ENCODE results near the gene AKAP8L. TPM values are rescaled to one million over a fixed set of nuclear protein-coding genes. Genes with fewer than 3 reads are reported as not detected.
A peak's percentile ranks its signal among the peaks of the same experiment; 100 is the strongest.

AKAP8L gene
- total and polyA plus RNA-seq, 4 donors, result 16.4 to 67.1 (median 42.9) TPM

DNA sequence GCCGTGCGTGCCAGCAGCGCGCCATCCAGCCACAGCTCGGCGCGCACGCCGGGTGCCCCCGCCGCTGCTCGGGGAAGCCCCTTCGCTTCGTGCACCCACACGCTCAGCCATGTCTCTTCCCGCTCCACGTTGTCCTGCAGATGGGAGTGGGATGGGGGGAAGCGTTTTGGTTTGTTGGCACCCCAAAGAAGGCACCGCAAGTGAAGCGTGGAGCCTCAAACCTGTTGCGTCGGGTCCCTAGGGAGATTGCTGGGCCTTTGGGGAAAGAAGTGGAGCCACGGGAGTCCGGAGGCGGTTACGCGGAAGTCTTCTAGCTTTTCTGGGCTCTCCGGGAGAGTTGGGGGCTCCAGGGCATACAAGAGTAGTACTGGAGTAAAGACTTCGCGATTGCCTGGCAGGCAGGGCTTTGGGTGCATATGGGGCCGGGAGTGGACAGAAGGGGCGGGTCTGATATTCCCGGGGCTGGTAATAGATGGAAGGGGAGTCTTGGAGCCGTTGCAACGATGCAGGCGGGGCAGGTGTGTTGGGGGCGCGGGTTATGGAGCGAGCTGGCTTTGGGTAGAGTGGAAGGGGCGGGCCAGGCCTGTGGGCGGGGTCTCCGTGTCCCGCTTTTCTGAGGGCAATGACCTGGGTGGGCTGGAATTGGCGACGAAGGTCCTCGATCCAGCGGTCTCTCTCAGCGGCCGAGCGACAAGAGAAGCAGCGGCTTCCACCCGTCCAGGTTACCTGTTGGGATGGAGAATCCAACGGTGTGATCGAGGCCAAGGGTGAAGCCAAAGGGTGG lies 39.1 kb upstream of the AKAP8L start:
- WGBS, result 28% methylated on average over 54 of the region's 54 CpGs
- H3K27ac ChIP-seq (ENCODE audit: low read depth in 1 of 2, low read length in 2 of 2), result no peak overlapping the region
- H3K36me3 ChIP-seq (ENCODE audit: control insufficient read depth in 4 of 4, insufficient read depth in 3 of 4, low read depth in 1 of 4, low read length in 3 of 4), result no peaks in the 10 kb centered on the region
- H3K9me3 ChIP-seq (ENCODE audit: control insufficient read depth in 4 of 4, low read length in 3 of 4), result no peaks in the 10 kb centered on the region
- peak overlapping the region in 1 of 3 donors; percentile 31 for H3K4me3 ChIP-seq (ENCODE audit: low read depth in 1 of 3, low read length in 3 of 3)
- DNase-seq (ENCODE audit: low spot score), result no peak
- H3K9ac ChIP-seq (ENCODE audit: low read depth in 1 of 2, low read length in 2 of 2), result no peak overlapping the region
- TF ChIP-seq, protein P1, sequence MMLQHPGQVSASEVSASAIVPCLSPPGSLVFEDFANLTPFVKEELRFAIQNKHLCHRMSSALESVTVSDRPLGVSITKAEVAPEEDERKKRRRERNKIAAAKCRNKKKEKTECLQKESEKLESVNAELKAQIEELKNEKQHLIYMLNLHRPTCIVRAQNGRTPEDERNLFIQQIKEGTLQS (IDR thresholded peaks at IDR 0.05), result no peak
- TF ChIP-seq, protein P2, sequence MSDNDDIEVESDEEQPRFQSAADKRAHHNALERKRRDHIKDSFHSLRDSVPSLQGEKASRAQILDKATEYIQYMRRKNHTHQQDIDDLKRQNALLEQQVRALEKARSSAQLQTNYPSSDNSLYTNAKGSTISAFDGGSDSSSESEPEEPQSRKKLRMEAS (IDR thresholded peaks at IDR 0.05), result no peak
- TF ChIP-seq GABPA (IDR thresholded peaks at IDR 0.05 in 1 of 2, conservative IDR thresholded peaks at IDR 0.05 in 1 of 2), result no peak
- TF ChIP-seq, protein P3, sequence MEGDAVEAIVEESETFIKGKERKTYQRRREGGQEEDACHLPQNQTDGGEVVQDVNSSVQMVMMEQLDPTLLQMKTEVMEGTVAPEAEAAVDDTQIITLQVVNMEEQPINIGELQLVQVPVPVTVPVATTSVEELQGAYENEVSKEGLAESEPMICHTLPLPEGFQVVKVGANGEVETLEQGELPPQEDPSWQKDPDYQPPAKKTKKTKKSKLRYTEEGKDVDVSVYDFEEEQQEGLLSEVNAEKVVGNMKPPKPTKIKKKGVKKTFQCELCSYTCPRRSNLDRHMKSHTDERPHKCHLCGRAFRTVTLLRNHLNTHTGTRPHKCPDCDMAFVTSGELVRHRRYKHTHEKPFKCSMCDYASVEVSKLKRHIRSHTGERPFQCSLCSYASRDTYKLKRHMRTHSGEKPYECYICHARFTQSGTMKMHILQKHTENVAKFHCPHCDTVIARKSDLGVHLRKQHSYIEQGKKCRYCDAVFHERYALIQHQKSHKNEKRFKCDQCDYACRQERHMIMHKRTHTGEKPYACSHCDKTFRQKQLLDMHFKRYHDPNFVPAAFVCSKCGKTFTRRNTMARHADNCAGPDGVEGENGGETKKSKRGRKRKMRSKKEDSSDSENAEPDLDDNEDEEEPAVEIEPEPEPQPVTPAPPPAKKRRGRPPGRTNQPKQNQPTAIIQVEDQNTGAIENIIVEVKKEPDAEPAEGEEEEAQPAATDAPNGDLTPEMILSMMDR (IDR thresholded peaks at IDR 0.05; ENCODE audit: low read depth, low read length, missing input control), result no peak
- no peak for TF ChIP-seq RXRA (IDR thresholded peaks at IDR 0.05)
- TF ChIP-seq, protein P4, sequence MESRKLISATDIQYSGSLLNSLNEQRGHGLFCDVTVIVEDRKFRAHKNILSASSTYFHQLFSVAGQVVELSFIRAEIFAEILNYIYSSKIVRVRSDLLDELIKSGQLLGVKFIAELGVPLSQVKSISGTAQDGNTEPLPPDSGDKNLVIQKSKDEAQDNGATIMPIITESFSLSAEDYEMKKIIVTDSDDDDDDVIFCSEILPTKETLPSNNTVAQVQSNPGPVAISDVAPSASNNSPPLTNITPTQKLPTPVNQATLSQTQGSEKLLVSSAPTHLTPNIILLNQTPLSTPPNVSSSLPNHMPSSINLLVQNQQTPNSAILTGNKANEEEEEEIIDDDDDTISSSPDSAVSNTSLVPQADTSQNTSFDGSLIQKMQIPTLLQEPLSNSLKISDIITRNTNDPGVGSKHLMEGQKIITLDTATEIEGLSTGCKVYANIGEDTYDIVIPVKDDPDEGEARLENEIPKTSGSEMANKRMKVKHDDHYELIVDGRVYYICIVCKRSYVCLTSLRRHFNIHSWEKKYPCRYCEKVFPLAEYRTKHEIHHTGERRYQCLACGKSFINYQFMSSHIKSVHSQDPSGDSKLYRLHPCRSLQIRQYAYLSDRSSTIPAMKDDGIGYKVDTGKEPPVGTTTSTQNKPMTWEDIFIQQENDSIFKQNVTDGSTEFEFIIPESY (IDR thresholded peaks at IDR 0.05), result no peak
- TF ChIP-seq, protein P5, sequence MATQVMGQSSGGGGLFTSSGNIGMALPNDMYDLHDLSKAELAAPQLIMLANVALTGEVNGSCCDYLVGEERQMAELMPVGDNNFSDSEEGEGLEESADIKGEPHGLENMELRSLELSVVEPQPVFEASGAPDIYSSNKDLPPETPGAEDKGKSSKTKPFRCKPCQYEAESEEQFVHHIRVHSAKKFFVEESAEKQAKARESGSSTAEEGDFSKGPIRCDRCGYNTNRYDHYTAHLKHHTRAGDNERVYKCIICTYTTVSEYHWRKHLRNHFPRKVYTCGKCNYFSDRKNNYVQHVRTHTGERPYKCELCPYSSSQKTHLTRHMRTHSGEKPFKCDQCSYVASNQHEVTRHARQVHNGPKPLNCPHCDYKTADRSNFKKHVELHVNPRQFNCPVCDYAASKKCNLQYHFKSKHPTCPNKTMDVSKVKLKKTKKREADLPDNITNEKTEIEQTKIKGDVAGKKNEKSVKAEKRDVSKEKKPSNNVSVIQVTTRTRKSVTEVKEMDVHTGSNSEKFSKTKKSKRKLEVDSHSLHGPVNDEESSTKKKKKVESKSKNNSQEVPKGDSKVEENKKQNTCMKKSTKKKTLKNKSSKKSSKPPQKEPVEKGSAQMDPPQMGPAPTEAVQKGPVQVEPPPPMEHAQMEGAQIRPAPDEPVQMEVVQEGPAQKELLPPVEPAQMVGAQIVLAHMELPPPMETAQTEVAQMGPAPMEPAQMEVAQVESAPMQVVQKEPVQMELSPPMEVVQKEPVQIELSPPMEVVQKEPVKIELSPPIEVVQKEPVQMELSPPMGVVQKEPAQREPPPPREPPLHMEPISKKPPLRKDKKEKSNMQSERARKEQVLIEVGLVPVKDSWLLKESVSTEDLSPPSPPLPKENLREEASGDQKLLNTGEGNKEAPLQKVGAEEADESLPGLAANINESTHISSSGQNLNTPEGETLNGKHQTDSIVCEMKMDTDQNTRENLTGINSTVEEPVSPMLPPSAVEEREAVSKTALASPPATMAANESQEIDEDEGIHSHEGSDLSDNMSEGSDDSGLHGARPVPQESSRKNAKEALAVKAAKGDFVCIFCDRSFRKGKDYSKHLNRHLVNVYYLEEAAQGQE (IDR thresholded peaks at IDR 0.05), result no peak
- no peak for TF ChIP-seq HNF4G (IDR thresholded peaks at IDR 0.05)
- TF ChIP-seq JUND (IDR thresholded peaks at IDR 0.05), result no peak
- no peak for TF ChIP-seq SP1 (IDR thresholded peaks at IDR 0.05)
- TF ChIP-seq RAD21 (IDR thresholded peaks at IDR 0.05), result no peak
- TF ChIP-seq HNF4A (conservative IDR thresholded peaks at IDR 0.05), result no peak
- H3K27me3 ChIP-seq (ENCODE audit: control insufficient read depth in 4 of 4, insufficient read depth in 4 of 4, low read length in 3 of 4), result no peaks in the 10 kb centered on the region
- peaks cover 12 to 35% (median 19%) of the 10 kb centered on the region in 4 donors for H3K4me1 ChIP-seq (ENCODE audit: control insufficient read depth in 4 of 4, insufficient read depth in 4 of 4, low read length in 3 of 4)
